ENCODE measurements around the gene DYRK1A. TPM values are rescaled to one million over a fixed set of nuclear protein-coding genes. Genes with fewer than 3 reads are reported as not detected.

The DYRK1A gene
- total and polyA plus RNA-seq, 2 donors from 2014 or later: 14.5 to 78.0 TPM

DNA sequence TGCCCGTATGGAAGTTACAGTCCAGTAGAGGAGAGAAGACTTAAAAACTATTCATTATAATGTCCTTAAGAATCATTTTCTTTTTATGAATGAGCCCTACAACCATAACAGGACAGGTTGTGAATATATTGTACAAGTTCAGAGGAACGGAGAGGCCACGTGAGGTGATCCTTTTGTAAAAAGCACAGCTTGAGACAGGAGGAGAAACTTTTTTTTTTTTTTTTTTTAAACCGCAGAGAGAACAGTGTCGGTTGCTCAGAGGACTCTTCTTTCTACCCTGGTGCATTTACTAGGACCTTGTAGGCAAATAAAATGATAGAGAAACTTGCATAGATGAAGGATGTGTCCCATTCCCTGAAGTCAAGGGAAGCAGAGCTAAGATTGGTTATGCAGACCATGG lies 32.1 kb downstream of the DYRK1A start:
- peaks cover 0 to 7% (median 0%) of the 10 kb centered on the region in 3 donors for H3K9me3 ChIP-seq (ENCODE audit: control insufficient read depth in 2 of 3, insufficient read depth in 1 of 3, low read length in 3 of 3)
- TF ChIP-seq, protein P1, sequence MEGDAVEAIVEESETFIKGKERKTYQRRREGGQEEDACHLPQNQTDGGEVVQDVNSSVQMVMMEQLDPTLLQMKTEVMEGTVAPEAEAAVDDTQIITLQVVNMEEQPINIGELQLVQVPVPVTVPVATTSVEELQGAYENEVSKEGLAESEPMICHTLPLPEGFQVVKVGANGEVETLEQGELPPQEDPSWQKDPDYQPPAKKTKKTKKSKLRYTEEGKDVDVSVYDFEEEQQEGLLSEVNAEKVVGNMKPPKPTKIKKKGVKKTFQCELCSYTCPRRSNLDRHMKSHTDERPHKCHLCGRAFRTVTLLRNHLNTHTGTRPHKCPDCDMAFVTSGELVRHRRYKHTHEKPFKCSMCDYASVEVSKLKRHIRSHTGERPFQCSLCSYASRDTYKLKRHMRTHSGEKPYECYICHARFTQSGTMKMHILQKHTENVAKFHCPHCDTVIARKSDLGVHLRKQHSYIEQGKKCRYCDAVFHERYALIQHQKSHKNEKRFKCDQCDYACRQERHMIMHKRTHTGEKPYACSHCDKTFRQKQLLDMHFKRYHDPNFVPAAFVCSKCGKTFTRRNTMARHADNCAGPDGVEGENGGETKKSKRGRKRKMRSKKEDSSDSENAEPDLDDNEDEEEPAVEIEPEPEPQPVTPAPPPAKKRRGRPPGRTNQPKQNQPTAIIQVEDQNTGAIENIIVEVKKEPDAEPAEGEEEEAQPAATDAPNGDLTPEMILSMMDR (IDR thresholded peaks at IDR 0.05; ENCODE audit: borderline replicate concordance, extremely low read depth, insufficient read depth): no peak
- no peak overlapping the region for H3K9ac ChIP-seq (ENCODE audit: low read length in 3 of 3)
- no peak for FAIRE-seq
- H3K4me3 ChIP-seq (ENCODE audit: low read length in 3 of 3): no peak overlapping the region
- H3K27ac ChIP-seq (ENCODE audit: low read depth in 2 of 2, low read length in 2 of 2): no peak overlapping the region
- intact Hi-C loops (cut with DNase I): no loop called here
- H3K4me1 ChIP-seq (ENCODE audit: control insufficient read depth in 2 of 3, insufficient read depth in 2 of 3, low read depth in 1 of 3, low read length in 3 of 3): peaks cover 0 to 18% (median 10%) of the 10 kb centered on the region in 3 donors
- DNase-seq: no peak
- no peaks in the 10 kb centered on the region for H3K27me3 ChIP-seq (ENCODE audit: control insufficient read depth, insufficient read depth, low read length)
- no peaks in the 10 kb centered on the region for H3K36me3 ChIP-seq (ENCODE audit: control insufficient read depth in 2 of 3, insufficient read depth in 3 of 3, low read length in 3 of 3)

DNA sequence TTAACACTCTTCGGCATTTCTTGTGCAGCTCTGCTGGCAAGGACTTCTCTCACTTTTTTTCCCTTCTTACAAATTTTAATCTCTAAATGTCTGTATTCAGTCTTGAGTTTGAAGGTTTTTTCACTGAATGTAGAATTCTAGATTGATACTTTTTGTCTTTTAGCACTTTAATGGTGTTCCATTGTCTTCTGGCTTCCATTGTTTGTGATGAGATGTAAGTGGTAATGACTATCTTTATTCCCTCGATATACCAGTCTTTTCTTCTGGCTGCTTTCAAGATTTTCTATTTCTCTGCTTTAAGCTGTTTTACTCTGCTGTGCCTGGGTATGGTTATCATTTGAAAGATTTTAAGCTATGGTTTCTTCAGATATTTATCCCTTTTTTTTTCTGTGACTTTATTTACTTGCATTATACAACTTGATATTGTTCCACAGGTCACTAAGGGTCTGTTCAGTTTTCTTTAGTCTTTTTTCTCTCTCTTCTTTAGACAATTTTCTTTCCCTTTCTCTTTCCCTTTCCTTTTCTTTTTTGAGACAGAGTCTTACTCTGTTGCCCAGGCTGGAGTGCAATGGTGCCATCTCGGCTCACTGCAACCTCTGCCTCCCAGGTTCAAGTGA lies 35.8 kb downstream of the DYRK1A start:
- no peaks in the 10 kb centered on the region for H3K27me3 ChIP-seq (ENCODE audit: control insufficient read depth, insufficient read depth, low read length)
- no peaks in the 10 kb centered on the region for H3K36me3 ChIP-seq (ENCODE audit: control insufficient read depth in 2 of 3, insufficient read depth in 3 of 3, low read length in 3 of 3)
- H3K27ac ChIP-seq (ENCODE audit: low read depth in 2 of 2, low read length in 2 of 2): no peak overlapping the region
- FAIRE-seq (no peak), DNase-seq (no peak)
- no peak overlapping the region for H3K4me3 ChIP-seq (ENCODE audit: low read length in 3 of 3)
- TF ChIP-seq, protein P1 (IDR thresholded peaks at IDR 0.05; ENCODE audit: borderline replicate concordance, extremely low read depth, insufficient read depth): no peak
- no peak overlapping the region for H3K9ac ChIP-seq (ENCODE audit: low read length in 3 of 3)
- H3K4me1 ChIP-seq (ENCODE audit: control insufficient read depth in 2 of 3, insufficient read depth in 2 of 3, low read depth in 1 of 3, low read length in 3 of 3): peaks cover 0 to 10% (median 0%) of the 10 kb centered on the region in 3 donors
- intact Hi-C loops (cut with DNase I): no loop called here
- peaks cover 0 to 7% (median 0%) of the 10 kb centered on the region in 3 donors for H3K9me3 ChIP-seq (ENCODE audit: control insufficient read depth in 2 of 3, insufficient read depth in 1 of 3, low read length in 3 of 3)

DNA sequence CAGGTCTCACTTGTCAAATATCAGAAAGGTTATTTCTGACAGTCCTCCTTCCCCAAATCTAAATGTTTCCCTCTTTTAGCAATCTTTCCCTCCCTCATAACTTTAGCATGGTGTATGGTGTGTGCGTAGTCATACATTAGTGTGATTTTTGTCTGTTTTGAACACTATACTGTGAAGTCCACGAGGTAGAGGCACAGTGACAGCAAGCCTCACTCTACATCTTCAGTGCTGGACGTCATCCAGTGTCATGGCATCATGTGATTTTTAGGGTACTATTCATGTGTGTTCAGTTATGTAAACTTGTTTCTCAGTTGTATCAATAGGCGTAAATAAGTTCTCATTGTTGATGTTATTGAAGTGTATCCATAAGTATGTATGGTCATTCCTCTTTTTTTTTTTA lies 39.1 kb downstream of the DYRK1A start:
- no peaks in the 10 kb centered on the region for H3K36me3 ChIP-seq (ENCODE audit: control insufficient read depth in 2 of 3, insufficient read depth in 3 of 3, low read length in 3 of 3)
- H3K27me3 ChIP-seq (ENCODE audit: control insufficient read depth, insufficient read depth, low read length): no peaks in the 10 kb centered on the region
- H3K4me1 ChIP-seq (ENCODE audit: control insufficient read depth in 2 of 3, insufficient read depth in 2 of 3, low read depth in 1 of 3, low read length in 3 of 3): peaks cover 0 to 8% (median 7%) of the 10 kb centered on the region in 3 donors
- no peak overlapping the region for H3K9ac ChIP-seq (ENCODE audit: low read length in 3 of 3)
- H3K27ac ChIP-seq (ENCODE audit: low read depth in 2 of 2, low read length in 2 of 2): no peak overlapping the region
- DNase-seq (no peak), FAIRE-seq (no peak)
- H3K9me3 ChIP-seq (ENCODE audit: control insufficient read depth in 2 of 3, insufficient read depth in 1 of 3, low read length in 3 of 3): peaks cover 0 to 7% (median 0%) of the 10 kb centered on the region in 3 donors
- TF ChIP-seq, protein P1 (IDR thresholded peaks at IDR 0.05; ENCODE audit: borderline replicate concordance, extremely low read depth, insufficient read depth): no peak
- no peak overlapping the region for H3K4me3 ChIP-seq (ENCODE audit: low read length in 3 of 3)
- intact Hi-C loops (cut with DNase I): no loop called here

Data from kidney (tissue), 14 donors.